Measurements from ENCODE around the gene NUBP2.

The NUBP2 gene

DNA sequence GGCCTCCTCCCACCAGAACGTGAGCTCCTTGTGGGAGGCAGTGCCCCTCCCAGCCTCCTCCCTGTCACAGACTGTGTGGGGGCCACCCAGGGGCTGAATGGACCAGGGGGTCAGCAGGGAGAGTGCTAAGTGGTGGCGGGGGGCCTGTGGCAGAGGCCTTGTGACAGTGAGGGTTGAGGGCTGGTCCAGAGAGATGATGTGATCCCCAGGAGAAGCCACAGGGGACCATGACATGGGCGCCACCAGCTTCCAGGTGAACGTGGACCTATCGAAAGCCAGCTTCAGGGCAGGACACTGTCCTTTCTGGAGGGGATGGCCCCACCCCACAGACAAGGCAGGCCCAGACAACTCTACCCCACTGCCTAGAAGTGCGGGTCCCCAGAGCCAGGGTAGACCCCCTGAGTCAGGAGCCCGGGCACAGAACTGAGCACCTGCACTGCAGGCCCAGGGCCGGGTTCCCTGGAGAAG, 3.5 kb upstream of the NUBP2 start:
- Histone ChIP-seq H3K36me3 (peaks cover 63% of the 10 kb centered on the region), H3K27ac (0 out of 2 replicates have a peak overlapping the region, but pooled peaks have one; percentile 9)

DNA sequence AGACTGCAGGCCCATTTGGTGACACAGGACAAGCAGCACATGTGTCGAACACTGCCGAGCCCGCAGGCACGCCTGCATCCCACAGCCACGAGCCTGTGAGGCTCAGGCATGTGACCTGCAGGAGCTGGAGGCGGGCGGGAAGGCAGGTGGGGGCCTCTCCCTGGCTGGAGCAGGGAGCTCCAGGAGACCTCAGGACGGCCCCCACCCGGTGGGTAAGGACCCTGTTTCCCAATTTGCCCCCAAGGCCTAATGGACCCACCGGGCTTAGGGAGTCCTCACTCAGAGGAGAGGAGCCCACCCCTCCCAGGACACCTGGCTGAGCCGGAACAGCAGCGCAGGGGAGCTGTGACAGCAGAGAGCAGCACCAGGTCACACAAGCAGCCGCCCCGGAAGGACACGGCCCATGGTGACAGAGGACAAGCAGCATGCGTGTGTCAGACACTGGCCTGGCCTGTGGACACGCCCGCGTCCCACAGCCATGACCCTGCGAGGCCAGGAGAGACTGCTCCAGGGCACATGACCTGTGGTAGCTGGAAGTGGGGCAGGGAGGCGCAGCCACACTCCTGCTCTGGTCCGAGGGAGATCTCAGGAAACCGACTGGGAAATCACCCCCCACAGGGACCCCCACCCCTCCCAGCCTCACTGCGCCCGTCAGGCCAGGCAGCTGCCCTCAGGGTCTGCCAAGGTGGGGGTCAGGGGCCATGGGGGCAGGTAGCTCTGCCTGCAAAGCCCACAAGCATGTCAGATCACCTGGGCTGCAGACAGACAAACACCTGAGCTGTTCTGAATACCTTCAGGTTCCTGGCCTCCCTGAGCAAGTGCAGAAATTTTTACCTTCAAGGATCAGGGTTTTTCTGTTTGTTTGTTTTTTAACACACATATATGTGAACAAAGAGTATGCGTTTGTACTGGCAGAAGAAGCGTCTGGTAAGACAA, 2.8 kb upstream of the NUBP2 start:
- no peak for TF ChIP-seq CTCF (IDR thresholded peaks at IDR 0.05; ENCODE audit: low read depth, low read length)
- peaks cover 68% of the 10 kb centered on the region for H3K36me3 ChIP-seq
- no peaks in the 10 kb centered on the region for H3K27me3 ChIP-seq (ENCODE audit: insufficient read depth, low read depth, severe bottlenecking)
- H3K27ac ChIP-seq = 0 out of 2 replicates have a peak overlapping the region, but pooled peaks have one; percentile 9
- H3K9me3 ChIP-seq (ENCODE audit: severe bottlenecking) = no peaks in the 10 kb centered on the region
- no peak overlapping the region for H3K4me3 ChIP-seq (ENCODE audit: low read depth, low read length)
- DNase-seq = no peak

More for the DNA sequence above, 3.5 kb upstream of the NUBP2 start:
- Histone ChIP-seq H3K27me3 (ENCODE audit: insufficient read depth, low read depth, severe bottlenecking) (no peaks in the 10 kb centered on the region), H3K9me3 (ENCODE audit: severe bottlenecking) (no peaks in the 10 kb centered on the region), H3K4me3 (ENCODE audit: low read depth, low read length) (no peak overlapping the region)
- TF ChIP-seq CTCF (IDR thresholded peaks at IDR 0.05; ENCODE audit: low read depth, low read length) = no peak
- DNase-seq = no peak

- Histone ChIP-seq H3K27ac (no peak overlapping the region), H3K4me3 (ENCODE audit: low read depth, low read length) (no peak overlapping the region), H3K36me3 (peaks cover 66% of the 10 kb centered on the region), H3K9me3 (ENCODE audit: severe bottlenecking) (no peaks in the 10 kb centered on the region), H3K27me3 (ENCODE audit: insufficient read depth, low read depth, severe bottlenecking) (no peaks in the 10 kb centered on the region)
- no peak for DNase-seq
- TF ChIP-seq CTCF (IDR thresholded peaks at IDR 0.05; ENCODE audit: low read depth, low read length) = no peak
These were observed 2.1 kb upstream of the NUBP2 start for GRCh38 chr16:1780677-1781072.

- Histone ChIP-seq H3K27me3 (ENCODE audit: insufficient read depth, low read depth, severe bottlenecking) (no peaks in the 10 kb centered on the region), H3K27ac (no peak overlapping the region; the same call in 1 of the 2 replicates), H3K9me3 (ENCODE audit: severe bottlenecking) (no peaks in the 10 kb centered on the region), H3K36me3 (peaks cover 65% of the 10 kb centered on the region), H3K4me3 (ENCODE audit: low read depth, low read length) (peak overlapping the region; percentile 74)
- DNase-seq = peak; percentile 6
- no peak for TF ChIP-seq CTCF (IDR thresholded peaks at IDR 0.05; ENCODE audit: low read depth, low read length)
These were observed 1.5 kb upstream of the NUBP2 start for GRCh38 chr16:1781254-1781653.

DNA sequence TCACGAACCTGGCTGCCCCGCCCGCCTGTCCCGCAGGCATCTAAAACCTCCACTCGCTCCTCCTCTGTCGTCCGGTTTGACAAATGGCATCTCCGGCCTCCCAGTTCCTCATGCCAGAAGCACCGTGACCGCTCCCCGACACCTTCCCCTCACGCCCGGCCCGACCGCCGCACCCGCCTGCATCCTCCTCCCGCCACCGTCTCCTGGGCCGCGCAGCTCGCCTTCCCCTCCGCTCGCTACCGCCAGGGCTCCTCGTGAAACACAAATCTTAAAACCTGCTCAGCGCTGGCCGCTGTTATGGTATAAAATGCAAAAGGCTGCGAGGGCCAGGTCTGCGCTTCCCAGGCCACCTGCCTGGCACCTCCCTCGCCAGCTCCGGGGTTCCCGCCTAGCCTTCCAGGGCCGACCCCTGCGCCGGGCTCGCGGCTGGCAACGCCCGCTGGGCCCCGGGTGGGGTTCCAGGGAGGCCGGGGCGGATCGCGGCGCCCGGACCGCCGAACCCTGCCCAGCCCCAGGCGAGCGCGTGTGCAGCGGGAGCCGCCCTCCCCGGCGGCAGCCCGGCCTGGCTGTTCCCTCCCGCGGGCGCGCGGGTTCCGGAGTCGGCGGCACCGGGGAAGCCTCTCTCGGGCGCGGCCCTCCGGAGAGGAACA, 877 bp upstream of the NUBP2 start:
- H3K27me3 ChIP-seq (ENCODE audit: insufficient read depth, low read depth, severe bottlenecking) = no peaks in the 10 kb centered on the region
- peak overlapping the region; percentile 75 for H3K27ac ChIP-seq
- H3K9me3 ChIP-seq (ENCODE audit: severe bottlenecking) = no peaks in the 10 kb centered on the region
- no peak for TF ChIP-seq CTCF (IDR thresholded peaks at IDR 0.05; ENCODE audit: low read depth, low read length)
- peaks cover 64% of the 10 kb centered on the region for H3K36me3 ChIP-seq
- DNase-seq = no peak
- H3K4me3 ChIP-seq (ENCODE audit: low read depth, low read length) = peak overlapping the region; percentile 74
